Spleen (tissue), 11 donors: Measurements from ENCODE around the gene RRP1B. TPM values are rescaled to one million over a fixed set of nuclear protein-coding genes. Genes with fewer than 3 reads are reported as not detected.
A peak's percentile ranks its signal among the peaks of the same experiment; 100 is the strongest.

Experiments used
- DNase-seq: peaks from one replicate; pipeline ENCODE4 v3.0.0-alpha.2; 2020
- H3K27ac ChIP-seq, 8 donors: fragments of 200-600 bp; sonication (generic) in 7 of 8; 1 replicate in 4 of 8; 2 replicates in 4 of 8; pipeline versions ENCODE4 v1.5.0 to v1.8.0; 2016 to 2021; ENCODE audit warnings: inconsistent platforms in 4 of 8, mild to moderate bottlenecking in 4 of 8, moderate library complexity in 1 of 8
- H3K27me3 ChIP-seq, 7 donors: fragments of 200-600 bp; sonication (generic) in 6 of 7; replicated peaks in 1 of 7; 1 replicate in 4 of 7; 2 replicates in 3 of 7; pipeline versions ENCODE4 v1.5.0 to v1.8.0; 2016 to 2021; ENCODE audit warnings: inconsistent platforms in 3 of 7, mild to moderate bottlenecking in 1 of 7
- H3K36me3 ChIP-seq, 6 donors: fragments of 200-600 bp; sonication (generic) in 5 of 6; 1 replicate in 4 of 6; 2 replicates in 2 of 6; pipeline versions ENCODE4 v1.5.0 to v1.8.0; 2016 to 2021; ENCODE audit warnings: inconsistent platforms in 2 of 6
- H3K4me1 ChIP-seq, 6 donors: fragments of 200-600 bp; sonication (generic) in 5 of 6; 1 replicate in 3 of 6; 2 replicates in 3 of 6; pipeline versions ENCODE4 v1.5.0 to v1.8.0; 2016 to 2021; ENCODE audit warnings: inconsistent platforms in 3 of 6
- H3K4me3 ChIP-seq, 8 donors: fragments of 200-600 bp; sonication (generic) in 7 of 8; 1 replicate in 4 of 8; 2 replicates in 4 of 8; pipeline versions ENCODE4 v1.5.0 to v1.8.0; 2016 to 2021; ENCODE audit warnings: inconsistent platforms in 4 of 8, mild to moderate bottlenecking in 4 of 8, moderate library complexity in 2 of 8
- H3K9me3 ChIP-seq, 8 donors: fragments of 200-600 bp; sonication (generic) in 7 of 8; 1 replicate in 4 of 8; 2 replicates in 4 of 8; pipeline versions ENCODE4 v1.5.0 to v1.8.0; 2016 to 2021; ENCODE audit warnings: inconsistent platforms in 4 of 8
- CTCF ChIP-seq, 11 experiments: fragments of 200-600 bp in 7 of 11; fragments of 450-650 bp in 4 of 11; sonication (generic) in 4 of 11; IDR thresholded peaks in 8 of 11; conservative IDR thresholded peaks in 3 of 11; 1 replicate in 7 of 11; 2 replicates in 4 of 11; pipeline versions ENCODE4 v1.4.0 to v1.8.0; 2016 to 2021; ENCODE audit warnings: antibody characterized with exemption in 11 of 11, inconsistent platforms in 4 of 11, mild to moderate bottlenecking in 1 of 11
- POLR2A ChIP-seq, 3 donors: fragments of 450-650 bp; IDR thresholded peaks; one replicate each; pipeline ENCODE4 v1.5.1; 2017; ENCODE audit warnings: antibody characterized with exemption in 3 of 3, mild to moderate bottlenecking in 1 of 3
- POLR2AphosphoS5 ChIP-seq, 3 donors: sonication (generic); formaldehyde crosslinking; IDR thresholded peaks; one replicate each; pipeline ENCODE4 v1.5.1; 2017; ENCODE audit warnings: antibody characterized with exemption in 3 of 3
- WGBS, 5 donors: extraction: QIAGEN DNeasy Blood & Tissue Kit in 3 of 5; methylation state at CpG; one replicate each; pipeline versions ENCODE4 v1.1.5 to v1.1.7; 2013 to 2018; 5-methylcytosine and 5-hydroxymethylcytosine counted together
- intact Hi-C: fragments of 100-400 bp; cut with DNase I; formaldehyde crosslinking; loops from one replicate; pipeline ENCODE4 v1.15.0; 2023; ENCODE audit warnings: low total_unique reads
- polyA plus RNA-seq, 3 donors: library from polyadenylated mRNA; stranded (reverse); fragments of 200-250 nt; gene quantifications; one replicate each; pipeline ENCODE4 v1.2.1, GENCODE V29; 2013
- total RNA-seq, 7 donors: library from RNA; depleted of rRNA in 3 of 7; stranded (reverse); fragments of >200 nt in 3 of 7; fragmentation: NEBNext Ultra II Directional in 4 of 7; extraction: Animal tissue kit (Norgen Biotek cat#: 25700) in 4 of 7; gene quantifications; one replicate each; pipeline versions ENCODE4 v1.1.0 to v1.2.1, GENCODE V29; 2016 to 2021
- donor health status: healthy with polysubstance abuse.
- donor health status: DM: no; HTN: no; CAD: no; lungs with moderate emphysema.
- donor health status: DM: no; HTN: no; CAD: no.
- donor health status: Bipolar disorder and iron deficiency.
- donor health status: healthy.
- donor health status: DM: no; HTN: no; CAD: no.
- donor health status: DM: yes; HTN: yes; CAD: no.

RRP1B gene
- total and polyA plus RNA-seq, 10 donors: 7.9 to 28.9 (median 25.4) TPM

- Histone ChIP-seq H3K4me3 (no peak overlapping the region), H3K36me3 (no peaks in the 10 kb centered on the region), H3K27ac (no peak overlapping the region), H3K27me3 (peaks cover 0 to under 1% (median 0%) of the 10 kb centered on the region in 7 donors), H3K9me3 (no peaks in the 10 kb centered on the region), H3K4me1 (peaks cover 0 to 8% (median 3%) of the 10 kb centered on the region in 6 donors)
- TF ChIP-seq POLR2AphosphoS5 (IDR thresholded peaks at IDR 0.05) (no peak), CTCF (IDR thresholded peaks at IDR 0.05 in 8 of 11, conservative IDR thresholded peaks at IDR 0.05 in 3 of 11) (no peak)
- WGBS, 5 donors: 55 to 78% (median 72%) methylated on average over 6 of the region's 6 CpGs
- DNase-seq: no peak
- intact Hi-C loops: no loop called here
Observed at GRCh38 chr21:43652616-43653015, 6.7 kb upstream of the RRP1B start.

- Histone ChIP-seq H3K4me1 (peaks cover under 1 to 18% (median 12%) of the 10 kb centered on the region in 6 donors), H3K27me3 (peaks cover 0 to 5% (median 0%) of the 10 kb centered on the region in 7 donors), H3K36me3 (no peaks in the 10 kb centered on the region), H3K4me3 (no peak overlapping the region), H3K27ac (no peak overlapping the region), H3K9me3 (no peaks in the 10 kb centered on the region)
- WGBS, 5 donors: 91 to 95% (median 93%) methylated on average over 6 of the region's 6 CpGs
- intact Hi-C loops: no loop called here
- no peak for DNase-seq
- TF ChIP-seq POLR2AphosphoS5 (IDR thresholded peaks at IDR 0.05) (no peak), CTCF (IDR thresholded peaks at IDR 0.05 in 8 of 11, conservative IDR thresholded peaks at IDR 0.05 in 3 of 11) (no peak), POLR2A (IDR thresholded peaks at IDR 0.05) (no peak)
Observed at GRCh38 chr21:43653626-43654025, 5.7 kb upstream of the RRP1B start.

GRCh38 chr21:43654806-43655489 is 4.4 kb upstream of the RRP1B start:
- DNase-seq: no peak
- peaks cover 0 to 5% (median 0%) of the 10 kb centered on the region in 7 donors for H3K27me3 ChIP-seq
- H3K36me3 ChIP-seq: no peaks in the 10 kb centered on the region
- peaks cover 6 to 29% (median 19%) of the 10 kb centered on the region in 6 donors for H3K4me1 ChIP-seq
- H3K27ac ChIP-seq: no peak overlapping the region
- intact Hi-C loops: no loop called here
- no peak for TF ChIP-seq POLR2A (IDR thresholded peaks at IDR 0.05)
- no peak for TF ChIP-seq POLR2AphosphoS5 (IDR thresholded peaks at IDR 0.05)
- no peak for TF ChIP-seq CTCF (IDR thresholded peaks at IDR 0.05 in 8 of 11, conservative IDR thresholded peaks at IDR 0.05 in 3 of 11)
- no peaks in the 10 kb centered on the region for H3K9me3 ChIP-seq
- no peak overlapping the region for H3K4me3 ChIP-seq
- WGBS, 5 donors: 91 to 96% (median 92%) methylated on average over 7 of the region's 7 CpGs

GRCh38 chr21:43657355-43658087 is 1.8 kb upstream of the RRP1B start:
- Histone ChIP-seq H3K9me3 (no peaks in the 10 kb centered on the region), H3K27me3 (peaks cover 0 to 5% (median 0%) of the 10 kb centered on the region in 7 donors), H3K36me3 (peaks cover 0 to 14% (median 4%) of the 10 kb centered on the region in 6 donors), H3K4me1 (peaks cover 12 to 52% (median 41%) of the 10 kb centered on the region in 6 donors), H3K27ac (peak overlapping the region in 2 of 8 donors; percentile 31 to 48), H3K4me3 (peak overlapping the region in 1 of 8 donors; percentile 8)
- WGBS, 5 donors: 45 to 75% (median 49%) methylated on average over 33 to 46 of the region's 46 CpGs
- TF ChIP-seq CTCF (IDR thresholded peaks at IDR 0.05 in 8 of 11, conservative IDR thresholded peaks at IDR 0.05 in 3 of 11): no peak
- no peak for TF ChIP-seq POLR2AphosphoS5 (IDR thresholded peaks at IDR 0.05)
- no peak for TF ChIP-seq POLR2A (IDR thresholded peaks at IDR 0.05)
- intact Hi-C loops: no loop called here
- no peak for DNase-seq
